K562 (cell line): ENCODE results near the gene TMED10. TPM values are rescaled to one million over a fixed set of nuclear protein-coding genes. Genes with fewer than 3 reads are reported as not detected.
"Not testable (repeated sequence)": the region's sequence is repeated elsewhere in the genome, so short reads cannot be mapped to it uniquely, and the experiment has no call there.

Experiments used
- ATAC-seq: fragments of 200-7000 bp; cut with Tn5 transposase; 3 replicates; pipeline ENCODE4 v1.9.1; 2020; ENCODE audit warnings: moderate library complexity
- BruUV-seq: library from RNA; stranded (reverse); fragments of 400-500 nt; replicated peaks from 2 replicates; lab custom pipeline; 2021; lab: Mats Ljungman, UMichigan
- CTCF ChIA-PET: fragments of 300-600 bp; formaldehyde crosslinking; extraction: SDS; loops from one replicate; lab custom pipeline; 2021; ENCODE audit warnings: low intra/inter-chr PET ratio; lab: Yijun Ruan, JAX
- POLR2A ChIA-PET: fragments of 300-600, 350-650 bp; sonication (Branson Sonifier 250); formaldehyde crosslinking; extraction: SDS; loops from one replicate; lab custom pipeline; 2021; ENCODE audit warnings: antibody characterized with exemption, inconsistent platforms; lab: Yijun Ruan, JAX
- DNase-seq, 4 experiments: peaks; one replicate each; pipeline versions ENCODE4 v3.0.0 to v3.0.0-alpha.2; 2011 to 2018; ENCODE audit warnings: low spot score in 3 of 4, mixed read lengths in 3 of 4; ENCODE audit errors: extremely low read depth in 1 of 4
- FAIRE-seq: peaks from 2 replicates; lab custom pipeline; 2011; peaks lifted over from hg19 to GRCh38; lab: Jason Lieb, UNC
- H2AFZ ChIP-seq: 2 replicates; pipeline ENCODE4 v1.6.0; 2011; ENCODE audit warnings: low read depth, low read length, control low read depth, inconsistent platforms
- H3K27ac ChIP-seq: fragments of 200-600 bp; 3 replicates; pipeline ENCODE4 v1.8.0; 2011; ENCODE audit warnings: low read depth, mild to moderate bottlenecking, control low read depth, inconsistent platforms, low read length, moderate library complexity, mixed read lengths; ENCODE audit errors: extremely low read depth
- H3K27me3 ChIP-seq, 2 experiments: fragments of 300-600 bp in 1 of 2; 2 replicates in 1 of 2; 3 replicates in 1 of 2; pipeline versions ENCODE4 v1.6.0 to v1.8.0; 2011; ENCODE audit warnings: inconsistent platforms in 2 of 2, low read length in 2 of 2, mild to moderate bottlenecking in 1 of 2, mixed read lengths in 1 of 2, moderate library complexity in 1 of 2; ENCODE audit not compliant: control insufficient read depth in 2 of 2, insufficient read depth in 2 of 2
- H3K36me3 ChIP-seq: fragments of 300-600 bp; 3 replicates; pipeline ENCODE4 v1.8.0; 2011; ENCODE audit warnings: mild to moderate bottlenecking, low read length, inconsistent platforms; ENCODE audit not compliant: control insufficient read depth, insufficient read depth
- H3K4me1 ChIP-seq, 2 experiments: fragments of 200-600 bp in 1 of 2; replicated peaks in 1 of 2; 2 replicates in 1 of 2; 3 replicates in 1 of 2; pipeline versions ENCODE4 v1.5.1 to v1.8.0; 2011; ENCODE audit warnings: inconsistent platforms in 2 of 2, low read length in 2 of 2, mild to moderate bottlenecking in 1 of 2, mixed read lengths in 1 of 2, moderate library complexity in 1 of 2; ENCODE audit not compliant: control insufficient read depth in 2 of 2, insufficient read depth in 2 of 2
- H3K4me2 ChIP-seq: 2 replicates; pipeline ENCODE4 v1.6.1; 2011; ENCODE audit warnings: low read length, control low read depth, inconsistent platforms, mixed read lengths; ENCODE audit not compliant: insufficient read depth
- H3K4me3 ChIP-seq: fragments of 200-600 bp; sonication (generic), shearing (Covaris generic); 2 replicates; pipeline ENCODE4 v1.5.1; 2016; ENCODE audit warnings: control low read depth, inconsistent platforms
- H3K79me2 ChIP-seq: fragments of 200-600 bp; 3 replicates; pipeline ENCODE4 v1.8.0; 2011; ENCODE audit warnings: low read length, inconsistent platforms; ENCODE audit not compliant: control insufficient read depth, insufficient read depth
- H3K9ac ChIP-seq, 2 experiments: 2 replicates each; pipeline versions ENCODE4 v1.6.0 to v1.6.1; 2011; ENCODE audit warnings: low read depth in 2 of 2, low read length in 2 of 2, control low read depth in 1 of 2, inconsistent platforms in 1 of 2, mild to moderate bottlenecking in 1 of 2, mixed read lengths in 1 of 2; ENCODE audit not compliant: insufficient read depth in 1 of 2
- H3K9me1 ChIP-seq: one replicate; pipeline ENCODE4 v1.6.0; 2011; ENCODE audit warnings: inconsistent platforms, mild to moderate bottlenecking, low read length, moderate library complexity; ENCODE audit not compliant: control insufficient read depth, insufficient read depth
- H3K9me3 ChIP-seq: replicated peaks from 2 replicates; pipeline ENCODE4 v1.5.1; 2011; ENCODE audit warnings: low read depth, low read length, inconsistent platforms; ENCODE audit not compliant: control insufficient read depth, insufficient read depth
- H4K20me1 ChIP-seq: replicated peaks from 2 replicates; pipeline ENCODE4 v1.6.1; 2011; ENCODE audit warnings: low read length, inconsistent platforms, mixed read lengths; ENCODE audit not compliant: control insufficient read depth, insufficient read depth
- ETV5 ChIP-seq: sonication (generic); formaldehyde crosslinking; IDR thresholded peaks from 2 replicates; pipeline ENCODE4 v1.4.0; 2020; ENCODE audit warnings: low read depth, mild to moderate bottlenecking, missing genetic modification reagents
- HIVEP1 ChIP-seq: fragments of 250-450 bp; sonication (Bioruptor Pico); IDR thresholded peaks from 2 replicates; pipeline ENCODE4 v1.4.0; 2020; ENCODE audit warnings: mild to moderate bottlenecking
- HMG20A ChIP-seq: fragments of 450-650 bp; formaldehyde crosslinking; conservative IDR thresholded peaks from 2 replicates; pipeline ENCODE4 v1.4.0; 2020; ENCODE audit warnings: mild to moderate bottlenecking, mixed read lengths
- PRDM10 ChIP-seq: fragments of 450-650 bp; IDR thresholded peaks from 2 replicates; pipeline ENCODE4 v1.6.1; 2018; ENCODE audit not compliant: partially characterized antibody
- WGBS: fragments of 100-300 bp; shearing (Covaris generic); methylation state at CpG from one replicate; pipeline ENCODE4 v1.1.6; 2016; ENCODE audit warnings: low coverage, mixed read lengths; ENCODE audit not compliant: insufficient coverage; ENCODE audit errors: missing lambda C conversion rate; 5-methylcytosine and 5-hydroxymethylcytosine counted together
- in situ Hi-C: fragments of 300-500 bp; cut with MboI; formaldehyde crosslinking; loops from 4 replicates; pipeline ENCODE4 v1.15.0; 2018; ENCODE audit warnings: inconsistent platforms, mixed read lengths
- intact Hi-C: fragments of 100-400 bp; cut with micrococcal nuclease; formaldehyde crosslinking; loops from 2 replicates; pipeline ENCODE4 v1.14.2; 2022
- polyA plus RNA-seq, 8 experiments: library from polyadenylated mRNA; depleted of rRNA in 4 of 8; stranded (reverse) in 5 of 8; unstranded in 3 of 8; fragments of >200 nt; fragmentation: Nextera tagmentation in 2 of 8; fragmentation: Illumina TruSeq in 1 of 8; extraction: Ambion mirVana in 2 of 8; extraction: Trizol in 1 of 8; gene quantifications; 2 replicates each; pipeline versions ENCODE4 v1.2.1 to v1.2.3, GENCODE V29; 2011 to 2014; ENCODE audit warnings: inconsistent platforms in 1 of 8, missing spikeins in 1 of 8
- total RNA-seq, 7 experiments: library from RNA; depleted of rRNA in 6 of 7; stranded (reverse); fragments of >200 nt in 6 of 7; fragmentation: Illumina TruSeq in 2 of 7; extraction: Trizol in 2 of 7; gene quantifications; 2 replicates each; pipeline versions ENCODE4 v1.2.1 to v1.2.3, GENCODE V29; 2011 to 2021; ENCODE audit warnings: low replicate concordance in 1 of 7

Gene TMED10
- total and polyA plus RNA-seq, 9 of the 15 experiments (the other 6 are each of a cell fraction or from before 2014, with no cell fraction given) = 62.2 to 233 (median 124) TPM

- TF ChIP-seq ETV5 (no peak), HMG20A (CRISPR knock-in tag) (no peak), HIVEP1 (no peak)
Observed at GRCh38 chr14:75151851-75152250, 24.6 kb downstream of the TMED10 start (continued).

GRCh38 chr14:75150637-75151036, 25.8 kb downstream of the TMED10 start:
- H3K9ac ChIP-seq, H3K27me3 ChIP-seq, FAIRE-seq, H3K27ac ChIP-seq, H3K9me3 ChIP-seq, BruUV-seq, in situ Hi-C loops, H2AFZ ChIP-seq, POLR2A ChIA-PET, H4K20me1 ChIP-seq, CTCF ChIA-PET, H3K79me2 ChIP-seq, DNase-seq, H3K9me1 ChIP-seq, ATAC-seq, intact Hi-C loops, H3K4me1 ChIP-seq, H3K4me3 ChIP-seq, H3K4me2 ChIP-seq: not testable (repeated sequence)
- peak; percentile 23 for TF ChIP-seq PRDM10
- WGBS = 90% methylated on average over 6 of the region's 6 CpGs
- H3K36me3 ChIP-seq = peaks cover 40% of the 10 kb centered on the region; the same call in 2 of the 3 replicates
